NCI-H1092 treated with DMSO at 0.1 percent for 48 hours (cell line): ENCODE data around the gene SH3RF3.

ENCODE experiments used
- DNase-seq: peaks from one replicate; lab custom pipeline; 2025; lab: John Stamatoyannopoulos, UW

SH3RF3 gene

GRCh38 chr2:109264595-109265328, 135.8 kb downstream of the SH3RF3 start:
- no peak for DNase-seq

GRCh38 chr2:109265369-109265768, 136.4 kb downstream of the SH3RF3 start:
- no peak for DNase-seq

- no peak for DNase-seq
Measured at GRCh38 chr2:109265953-109266352, 136.9 kb downstream of the SH3RF3 start.

GRCh38 chr2:109266496-109266895, 137.5 kb downstream of the SH3RF3 start:
- no peak for DNase-seq

GRCh38 chr2:109266998-109267854, 138.2 kb downstream of the SH3RF3 start:
- no peak for DNase-seq

- no peak for DNase-seq
Measured at GRCh38 chr2:109268916-109269315, 139.9 kb downstream of the SH3RF3 start.

GRCh38 chr2:109269706-109270504, 140.9 kb downstream of the SH3RF3 start:
- no peak for DNase-seq

- DNase-seq: peak; percentile 64
Measured at GRCh38 chr2:109270505-109271312, 141.7 kb downstream of the SH3RF3 start.

GRCh38 chr2:109271920-109272319, 142.9 kb downstream of the SH3RF3 start:
- no peak for DNase-seq

- DNase-seq: no peak
Measured at GRCh38 chr2:109272461-109272860, 143.5 kb downstream of the SH3RF3 start.

GRCh38 chr2:109275120-109276012, 146.4 kb downstream of the SH3RF3 start:
- DNase-seq: peak; percentile 97

- DNase-seq: no peak
Measured at GRCh38 chr2:109277406-109277805, 148.4 kb downstream of the SH3RF3 start.

- no peak for DNase-seq
Measured at GRCh38 chr2:109279243-109279860, 150.3 kb downstream of the SH3RF3 start.

- no peak for DNase-seq
Measured at GRCh38 chr2:109280804-109281203, 151.8 kb downstream of the SH3RF3 start.

GRCh38 chr2:109282360-109282759, 153.4 kb downstream of the SH3RF3 start:
- DNase-seq: no peak

GRCh38 chr2:109282865-109283264, 153.9 kb downstream of the SH3RF3 start:
- no peak for DNase-seq

- DNase-seq: peak; percentile 10
Measured at GRCh38 chr2:109284826-109285225, 155.8 kb downstream of the SH3RF3 start.

GRCh38 chr2:109285244-109285651, 156.2 kb downstream of the SH3RF3 start:
- DNase-seq: no peak

- no peak for DNase-seq
Measured at GRCh38 chr2:109287413-109287812, 158.4 kb downstream of the SH3RF3 start.

- no peak for DNase-seq
Measured at GRCh38 chr2:109287838-109288237, 158.8 kb downstream of the SH3RF3 start.
